NB4 (cell line): Measurements from ENCODE around the gene CERS3.

Source experiments
- DNase-seq: peaks from one replicate; pipeline ENCODE4 v3.0.0; 2010; ENCODE audit warnings: low read depth
- H3K4me3 ChIP-seq: one replicate; pipeline ENCODE4 v1.5.1; 2011; ENCODE audit warnings: mild to moderate bottlenecking, low read depth, low read length, moderate library complexity
- CTCF ChIP-seq: IDR thresholded peaks from one replicate; pipeline ENCODE4 v1.5.1; 2012; ENCODE audit warnings: low read depth, low read length
- MAX ChIP-seq: IDR thresholded peaks from 2 replicates; pipeline ENCODE4 v1.6.1; 2011; ENCODE audit warnings: low read depth, low read length
- MYC ChIP-seq: IDR thresholded peaks from 2 replicates; pipeline ENCODE4 v1.6.1; 2011; ENCODE audit warnings: low read depth, low read length
- POLR2A ChIP-seq: IDR thresholded peaks from 2 replicates; pipeline ENCODE4 v1.6.1; 2011; ENCODE audit warnings: mild to moderate bottlenecking; ENCODE audit not compliant: insufficient read length; ENCODE audit errors: extremely low read depth

CERS3 gene

GRCh38 chr15:100476805-100477204 is 51.9 kb downstream of the CERS3 start:
- TF ChIP-seq MYC (no peak), MAX (no peak), CTCF (no peak), POLR2A (no peak)
- H3K4me3 ChIP-seq, result no peak overlapping the region
- DNase-seq, result no peak

GRCh38 chr15:100472736-100473135 is 56.0 kb downstream of the CERS3 start:
- H3K4me3 ChIP-seq, result no peak overlapping the region
- TF ChIP-seq MYC (no peak), POLR2A (no peak), MAX (no peak), CTCF (no peak)
- no peak for DNase-seq

- TF ChIP-seq MYC (no peak), POLR2A (no peak), CTCF (no peak), MAX (no peak)
- no peak overlapping the region for H3K4me3 ChIP-seq
- DNase-seq, result no peak
Observed at GRCh38 chr15:100471933-100472332, 56.8 kb downstream of the CERS3 start.

- H3K4me3 ChIP-seq, result no peak overlapping the region
- no peak for DNase-seq
- no peak for TF ChIP-seq MAX
- TF ChIP-seq MYC, result no peak
- TF ChIP-seq POLR2A, result no peak
- TF ChIP-seq CTCF, result no peak
Observed at GRCh38 chr15:100468285-100468684, 60.5 kb downstream of the CERS3 start.

GRCh38 chr15:100466073-100466472 is 62.7 kb downstream of the CERS3 start:
- TF ChIP-seq CTCF (no peak), POLR2A (no peak), MAX (no peak), MYC (no peak)
- no peak overlapping the region for H3K4me3 ChIP-seq
- no peak for DNase-seq

- no peak for DNase-seq
Observed at GRCh38 chr15:100464888-100465287, 63.9 kb downstream of the CERS3 start.

More at GRCh38 chr15:100464888-100465287, 63.9 kb downstream of the CERS3 start:
- TF ChIP-seq MYC (no peak), POLR2A (no peak), MAX (no peak), CTCF (no peak)
- no peak overlapping the region for H3K4me3 ChIP-seq
